ENCODE results near the gene SLC25A19.

DNA sequence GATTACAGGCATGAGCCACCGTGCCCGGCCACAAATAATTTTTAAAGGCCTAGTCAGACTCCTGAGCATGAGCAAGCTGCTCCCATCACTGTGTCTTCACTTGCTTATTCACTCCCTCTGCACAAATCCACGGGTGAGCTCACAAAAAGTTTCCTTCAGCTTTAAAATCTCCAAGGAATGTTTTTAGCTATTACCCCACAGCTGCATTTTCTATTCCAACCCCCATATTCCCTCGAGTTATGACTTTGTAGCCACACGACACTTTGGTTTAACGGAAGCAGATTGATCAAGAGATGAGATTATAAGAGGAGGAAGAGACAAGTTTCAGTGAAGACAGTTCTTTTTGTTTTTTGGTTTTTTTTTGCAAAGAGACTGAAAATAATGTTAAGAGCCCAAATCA lies 49.1 kb upstream of the SLC25A19 start:
- TF ChIP-seq ZFP30 (CRISPR knock-in tag; IDR thresholded peaks at IDR 0.05) (no peak), TOX (CRISPR knock-in tag; IDR thresholded peaks at IDR 0.05; ENCODE audit: borderline replicate concordance) (no peak)
- TF ChIP-seq, protein P1, sequence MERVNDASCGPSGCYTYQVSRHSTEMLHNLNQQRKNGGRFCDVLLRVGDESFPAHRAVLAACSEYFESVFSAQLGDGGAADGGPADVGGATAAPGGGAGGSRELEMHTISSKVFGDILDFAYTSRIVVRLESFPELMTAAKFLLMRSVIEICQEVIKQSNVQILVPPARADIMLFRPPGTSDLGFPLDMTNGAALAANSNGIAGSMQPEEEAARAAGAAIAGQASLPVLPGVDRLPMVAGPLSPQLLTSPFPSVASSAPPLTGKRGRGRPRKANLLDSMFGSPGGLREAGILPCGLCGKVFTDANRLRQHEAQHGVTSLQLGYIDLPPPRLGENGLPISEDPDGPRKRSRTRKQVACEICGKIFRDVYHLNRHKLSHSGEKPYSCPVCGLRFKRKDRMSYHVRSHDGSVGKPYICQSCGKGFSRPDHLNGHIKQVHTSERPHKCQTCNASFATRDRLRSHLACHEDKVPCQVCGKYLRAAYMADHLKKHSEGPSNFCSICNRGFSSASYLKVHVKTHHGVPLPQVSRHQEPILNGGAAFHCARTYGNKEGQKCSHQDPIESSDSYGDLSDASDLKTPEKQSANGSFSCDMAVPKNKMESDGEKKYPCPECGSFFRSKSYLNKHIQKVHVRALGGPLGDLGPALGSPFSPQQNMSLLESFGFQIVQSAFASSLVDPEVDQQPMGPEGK (CRISPR knock-in tag; IDR thresholded peaks at IDR 0.05; ENCODE audit: borderline replicate concordance): no peak
- TF ChIP-seq, protein P2, sequence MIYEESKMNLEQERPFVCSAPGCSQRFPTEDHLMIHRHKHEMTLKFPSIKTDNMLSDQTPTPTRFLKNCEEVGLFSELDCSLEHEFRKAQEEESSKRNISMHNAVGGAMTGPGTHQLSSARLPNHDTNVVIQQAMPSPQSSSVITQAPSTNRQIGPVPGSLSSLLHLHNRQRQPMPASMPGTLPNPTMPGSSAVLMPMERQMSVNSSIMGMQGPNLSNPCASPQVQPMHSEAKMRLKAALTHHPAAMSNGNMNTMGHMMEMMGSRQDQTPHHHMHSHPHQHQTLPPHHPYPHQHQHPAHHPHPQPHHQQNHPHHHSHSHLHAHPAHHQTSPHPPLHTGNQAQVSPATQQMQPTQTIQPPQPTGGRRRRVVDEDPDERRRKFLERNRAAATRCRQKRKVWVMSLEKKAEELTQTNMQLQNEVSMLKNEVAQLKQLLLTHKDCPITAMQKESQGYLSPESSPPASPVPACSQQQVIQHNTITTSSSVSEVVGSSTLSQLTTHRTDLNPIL (CRISPR knock-in tag; IDR thresholded peaks at IDR 0.05; ENCODE audit: low read depth): no peak

Measured in SK-N-SH treated with all-trans-retinoic acid at 6 μM for 48 hours (cell line).